Cardiac septum (tissue), 1 donor: ENCODE measurements around the gene CACNA1C. TPM values are rescaled to one million over a fixed set of nuclear protein-coding genes. Genes with fewer than 3 reads are reported as not detected.
A peak's percentile ranks its signal among the peaks of the same experiment; 100 is the strongest.

Experiments
- DNase-seq: peaks from one replicate; pipeline ENCODE4 v3.0.0-alpha.2; 2020; ENCODE audit warnings: low spot score
- intact Hi-C: fragments of 100-400 bp; cut with DNase I; formaldehyde crosslinking; loops from one replicate; pipeline ENCODE4 v1.14.0; 2022
- total RNA-seq: library from RNA; stranded (reverse); fragmentation: NEBNext Ultra II Directional; extraction: Animal tissue kit (Norgen Biotek cat#: 25700); gene quantifications from one replicate; pipeline ENCODE4 v1.2.1, GENCODE V29; 2021
- donor health status: DM: no; HTN: no; CAD: no.

The CACNA1C gene
- total RNA-seq, 1 donor from 2014 or later, result 182 TPM

GRCh38 chr12:2510045-2510444 is 457.3 kb downstream of the CACNA1C start:
- intact Hi-C loops, result no loop called here
- DNase-seq, result peak; percentile 72

DNA sequence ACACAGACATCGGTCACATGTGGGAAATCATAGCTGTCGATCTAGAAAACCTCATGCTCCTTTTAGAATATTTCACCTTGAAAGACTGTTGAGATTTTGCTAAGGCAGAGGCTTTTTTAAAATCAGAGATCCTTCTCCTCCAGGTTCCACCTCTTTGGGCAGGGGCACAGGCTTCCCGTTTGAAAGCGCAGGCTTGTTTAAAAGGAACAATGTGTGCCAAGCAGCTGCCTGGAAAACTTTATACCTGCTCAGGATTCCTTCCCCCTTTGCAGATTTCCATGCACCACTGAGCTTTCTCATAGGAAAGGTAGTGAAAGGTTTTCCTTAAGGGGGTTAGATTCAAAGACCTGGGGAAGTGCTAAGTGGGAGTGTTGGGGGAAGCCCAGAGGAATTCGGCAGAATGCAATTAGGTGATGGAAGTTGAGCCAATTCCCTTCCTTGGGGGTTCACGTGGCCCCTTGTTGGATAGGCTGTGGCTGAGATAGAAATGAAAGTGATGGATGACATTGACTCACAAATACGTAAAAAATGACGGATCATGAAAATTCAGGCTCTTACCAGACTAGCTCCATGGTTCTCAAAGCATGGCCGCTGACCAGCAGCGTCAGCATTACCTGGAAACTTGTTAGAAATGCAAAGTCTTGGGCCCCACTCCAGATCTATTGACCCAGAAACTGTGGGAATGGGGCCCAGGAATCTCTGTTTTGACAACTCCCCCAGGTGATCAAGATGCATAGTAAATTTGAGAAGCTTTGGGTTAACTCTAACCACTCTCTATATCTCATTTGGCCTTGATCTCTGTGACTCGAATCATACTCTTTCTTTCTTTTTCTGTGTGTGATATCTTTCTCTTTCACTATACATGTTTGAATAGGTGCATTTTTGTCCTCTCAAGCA is 460.6 kb downstream of the CACNA1C start:
- DNase-seq, result no peak
- intact Hi-C loops, result no loop called here

GRCh38 chr12:2514038-2514340 is 461.2 kb downstream of the CACNA1C start:
- no peak for DNase-seq
- intact Hi-C loops, result no loop called here

GRCh38 chr12:2520722-2521246 is 468.0 kb downstream of the CACNA1C start:
- no peak for DNase-seq
- intact Hi-C loops, result no loop called here

DNA sequence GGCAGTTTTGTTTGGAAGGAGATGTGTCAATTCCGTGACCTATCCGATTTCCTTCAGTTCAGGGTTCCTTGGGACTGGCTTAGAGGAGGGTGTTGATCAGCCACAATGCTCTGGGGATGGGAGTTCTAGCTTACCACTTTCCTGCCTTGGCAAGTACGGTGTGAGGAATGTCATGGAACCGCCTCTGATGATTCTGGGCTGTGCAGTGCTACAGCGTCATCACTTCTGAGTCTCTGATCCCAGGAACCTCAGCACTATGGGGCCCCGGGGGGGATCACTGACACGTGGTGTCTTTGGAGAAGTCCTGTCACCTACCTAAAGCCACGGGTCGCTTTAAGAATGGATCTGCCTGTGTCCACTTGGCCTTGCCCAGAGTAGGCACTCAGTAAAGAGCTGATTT is 470.5 kb downstream of the CACNA1C start:
- no peak for DNase-seq
- intact Hi-C loops, result no loop called here

DNA sequence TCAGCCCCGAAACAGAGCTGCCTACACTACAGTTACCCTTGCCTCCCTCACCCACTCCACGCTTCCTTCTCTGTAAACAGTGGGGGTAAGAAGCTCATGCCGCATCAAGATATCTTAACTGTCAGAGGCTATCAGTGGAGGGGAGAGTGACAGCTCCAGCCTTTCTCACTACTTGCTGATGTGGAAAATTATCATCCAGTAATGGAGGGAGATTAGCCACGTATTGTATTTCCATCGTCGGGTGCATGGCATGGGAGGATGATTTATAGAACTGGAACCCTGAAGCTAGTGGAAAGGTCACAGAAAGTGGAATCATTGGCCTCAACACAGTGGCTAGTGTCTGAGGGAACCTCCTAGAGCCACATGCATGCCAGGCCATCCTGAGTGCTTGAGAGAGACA is 471.1 kb downstream of the CACNA1C start:
- DNase-seq, result no peak
- intact Hi-C loops, result no loop called here

GRCh38 chr12:2526371-2526770 is 473.6 kb downstream of the CACNA1C start:
- intact Hi-C loops, result no loop called here

GRCh38 chr12:2528001-2528400 is 475.2 kb downstream of the CACNA1C start:
- DNase-seq, result no peak
- intact Hi-C loops, result no loop called here

More at GRCh38 chr12:2526371-2526770, 473.6 kb downstream of the CACNA1C start:
- no peak for DNase-seq

DNA sequence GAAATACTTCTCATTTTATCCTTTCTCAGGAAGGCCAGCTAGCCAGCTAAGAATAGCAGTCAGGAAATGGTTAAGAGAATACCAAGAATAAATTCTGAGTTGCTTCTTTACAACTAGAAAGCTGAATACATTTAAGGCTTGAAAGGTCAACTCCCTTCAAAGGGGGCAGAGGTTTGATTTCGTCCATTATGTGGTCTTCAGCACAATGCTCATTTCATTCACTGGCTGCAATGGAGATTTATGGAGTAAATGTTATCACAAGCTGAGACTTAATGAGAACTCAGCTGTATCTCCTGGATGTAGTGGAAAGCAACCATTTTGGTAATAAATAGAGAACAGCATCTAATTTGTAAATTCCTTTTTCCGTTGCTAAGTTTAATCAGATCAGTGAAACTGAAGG is 477.0 kb downstream of the CACNA1C start:
- no peak for DNase-seq
- intact Hi-C loops, result no loop called here

DNA sequence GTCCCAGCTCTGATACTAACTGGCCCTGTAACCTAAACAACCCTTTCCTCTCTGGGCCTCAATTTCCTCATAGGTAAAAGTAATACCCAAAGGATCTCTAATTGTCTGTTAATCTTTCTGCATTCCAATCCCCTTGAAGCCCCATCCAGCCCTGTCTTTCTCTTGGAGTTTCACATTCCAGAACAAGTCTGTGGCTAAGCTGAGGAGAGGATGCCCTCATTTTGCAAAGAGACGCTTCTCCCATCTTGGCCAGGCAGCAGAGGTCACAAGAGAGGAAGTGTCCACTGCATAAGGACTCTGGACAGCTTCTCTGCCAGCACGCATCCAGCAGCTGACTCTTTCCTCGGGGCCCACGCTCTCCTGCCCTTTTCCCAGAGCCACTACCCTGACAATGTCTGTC is 478.6 kb downstream of the CACNA1C start:
- intact Hi-C loops, result no loop called here
- no peak for DNase-seq

- DNase-seq, result no peak
- intact Hi-C loops, result no loop called here
Observed at GRCh38 chr12:2533036-2533435, 480.2 kb downstream of the CACNA1C start.

GRCh38 chr12:2535583-2536204 is 482.9 kb downstream of the CACNA1C start:
- DNase-seq, result no peak
- intact Hi-C loops, result no loop called here

DNA sequence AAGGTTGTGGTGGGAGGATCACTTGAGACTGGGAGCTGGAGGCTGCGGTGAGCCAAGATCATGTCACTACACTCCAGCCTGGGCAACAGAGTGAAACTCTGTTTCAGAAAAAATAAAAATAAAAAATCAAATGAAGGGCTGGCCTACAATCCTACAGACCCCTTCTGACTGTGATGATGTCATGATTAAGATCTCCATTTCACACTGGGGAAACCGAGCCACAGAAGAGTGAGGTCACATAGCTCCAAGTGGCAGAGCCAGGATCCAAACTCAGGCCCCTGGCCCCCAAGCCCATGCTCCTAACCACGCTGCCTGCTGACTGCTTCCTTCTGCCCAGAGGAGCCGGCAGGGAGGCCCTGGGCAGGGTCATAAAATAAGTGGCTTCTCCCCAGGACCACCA is 483.9 kb downstream of the CACNA1C start:
- intact Hi-C loops, result no loop called here
- no peak for DNase-seq

- intact Hi-C loops, result no loop called here
- no peak for DNase-seq
Observed at GRCh38 chr12:2537868-2538541, 485.2 kb downstream of the CACNA1C start.

DNA sequence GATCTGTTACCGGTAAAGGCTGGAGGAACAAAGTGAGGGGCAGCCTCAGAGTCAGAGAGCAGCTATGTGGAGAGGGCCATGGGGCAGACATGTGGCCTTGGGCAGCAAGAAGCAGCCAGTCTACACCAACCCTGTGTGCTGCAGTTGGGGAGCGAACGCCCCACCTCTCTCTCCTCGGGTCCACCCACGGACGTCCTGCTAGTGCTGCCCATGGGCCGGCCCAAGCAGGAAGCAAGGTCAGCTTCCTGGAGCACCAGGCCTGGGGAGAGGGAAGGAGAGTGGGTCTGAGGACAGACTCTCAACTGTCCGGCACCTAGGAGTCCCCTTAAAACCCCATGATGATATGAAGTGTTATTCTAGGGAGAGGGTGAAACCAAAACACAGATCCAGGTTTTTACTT is 487.2 kb downstream of the CACNA1C start:
- intact Hi-C loops, result no loop called here
- DNase-seq, result peak; percentile 81

GRCh38 chr12:2540535-2540941 is 487.8 kb downstream of the CACNA1C start:
- DNase-seq, result peak; percentile 84
- intact Hi-C loops, result no loop called here

DNA sequence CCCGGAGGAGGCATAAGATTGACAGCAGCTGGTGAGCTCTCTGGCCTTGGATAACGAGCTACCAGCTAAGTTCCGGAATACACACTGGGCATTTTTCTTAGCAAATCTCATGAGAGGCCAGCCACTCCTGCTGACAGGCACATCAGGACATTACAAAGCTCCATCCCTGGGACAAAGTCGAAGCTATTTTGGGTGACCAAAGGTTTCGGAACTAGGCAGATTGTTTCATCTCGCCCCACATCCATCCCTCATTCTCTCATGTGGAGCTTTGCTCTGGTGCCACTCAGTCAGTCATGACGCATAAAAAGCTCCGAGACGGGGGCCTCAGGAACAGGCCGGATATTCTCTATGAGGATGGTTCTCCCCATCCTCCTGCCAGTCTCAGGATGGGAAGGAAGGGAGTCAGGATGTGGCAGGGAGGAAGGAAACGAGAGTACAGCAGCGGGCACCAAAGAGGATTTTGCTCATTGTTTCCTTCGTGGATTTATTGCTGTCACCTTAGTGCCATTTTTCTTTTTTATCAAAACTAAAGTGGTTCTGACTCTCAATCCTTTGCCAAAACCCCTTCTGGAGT is 488.9 kb downstream of the CACNA1C start:
- intact Hi-C loops, result no loop called here
- DNase-seq, result no peak

GRCh38 chr12:2543801-2544200 is 491.0 kb downstream of the CACNA1C start:
- DNase-seq, result no peak
- intact Hi-C loops, result no loop called here

DNA sequence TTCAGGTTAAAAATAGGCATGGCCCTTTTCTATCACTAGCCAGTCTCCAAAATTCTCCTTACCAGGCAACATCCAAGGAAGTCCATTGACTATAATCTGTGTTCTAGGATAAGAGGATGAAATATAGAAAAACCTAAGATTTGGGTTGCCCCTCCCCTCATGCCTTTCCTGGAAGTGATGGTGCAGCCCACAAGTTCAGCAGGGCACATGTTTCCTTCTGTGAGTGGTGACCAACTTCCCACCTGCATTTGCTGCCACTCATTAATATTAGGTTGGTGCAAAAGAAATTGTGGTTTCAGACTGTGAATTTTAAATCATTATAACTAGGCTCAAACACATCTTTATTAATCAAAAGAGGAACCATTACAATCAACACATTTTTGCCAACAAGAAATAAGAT is 491.4 kb downstream of the CACNA1C start:
- DNase-seq, result no peak
- intact Hi-C loops, result no loop called here
